IPS-20b (cell line): ENCODE measurements around the gene COPA.
"Not testable (repeated sequence)": the region's sequence is repeated elsewhere in the genome, so short reads cannot be mapped to it uniquely, and the experiment has no call there.

ENCODE experiments used
- H3K27ac ChIP-seq: one replicate; pipeline ENCODE4 v1.5.1; 2013; ENCODE audit warnings: low read length
- H3K27me3 ChIP-seq: 2 replicates; pipeline ENCODE4 v1.6.1; 2013; ENCODE audit warnings: mild to moderate bottlenecking, low read length, inconsistent platforms; ENCODE audit not compliant: insufficient read depth
- H3K36me3 ChIP-seq: 2 replicates; pipeline ENCODE4 v1.6.1; 2013; ENCODE audit warnings: low read depth, mild to moderate bottlenecking, inconsistent platforms, low read length, moderate library complexity; ENCODE audit not compliant: insufficient read depth
- H3K4me1 ChIP-seq: 2 replicates; pipeline ENCODE4 v1.6.1; 2013; ENCODE audit warnings: mild to moderate bottlenecking, control low read depth, inconsistent platforms, low read length, moderate library complexity; ENCODE audit not compliant: insufficient read depth
- H3K4me3 ChIP-seq: 2 replicates; pipeline ENCODE4 v1.5.1; 2013; ENCODE audit warnings: mild to moderate bottlenecking, low read length, inconsistent platforms
- H3K9ac ChIP-seq: 2 replicates; pipeline ENCODE4 v1.6.1; 2013; ENCODE audit warnings: low read depth, mild to moderate bottlenecking, inconsistent platforms, low read length, moderate library complexity
- H3K9me3 ChIP-seq: 2 replicates; pipeline ENCODE4 v1.6.1; 2013; ENCODE audit warnings: mild to moderate bottlenecking, low read depth, low read length, inconsistent platforms; ENCODE audit not compliant: insufficient read depth

COPA gene

DNA sequence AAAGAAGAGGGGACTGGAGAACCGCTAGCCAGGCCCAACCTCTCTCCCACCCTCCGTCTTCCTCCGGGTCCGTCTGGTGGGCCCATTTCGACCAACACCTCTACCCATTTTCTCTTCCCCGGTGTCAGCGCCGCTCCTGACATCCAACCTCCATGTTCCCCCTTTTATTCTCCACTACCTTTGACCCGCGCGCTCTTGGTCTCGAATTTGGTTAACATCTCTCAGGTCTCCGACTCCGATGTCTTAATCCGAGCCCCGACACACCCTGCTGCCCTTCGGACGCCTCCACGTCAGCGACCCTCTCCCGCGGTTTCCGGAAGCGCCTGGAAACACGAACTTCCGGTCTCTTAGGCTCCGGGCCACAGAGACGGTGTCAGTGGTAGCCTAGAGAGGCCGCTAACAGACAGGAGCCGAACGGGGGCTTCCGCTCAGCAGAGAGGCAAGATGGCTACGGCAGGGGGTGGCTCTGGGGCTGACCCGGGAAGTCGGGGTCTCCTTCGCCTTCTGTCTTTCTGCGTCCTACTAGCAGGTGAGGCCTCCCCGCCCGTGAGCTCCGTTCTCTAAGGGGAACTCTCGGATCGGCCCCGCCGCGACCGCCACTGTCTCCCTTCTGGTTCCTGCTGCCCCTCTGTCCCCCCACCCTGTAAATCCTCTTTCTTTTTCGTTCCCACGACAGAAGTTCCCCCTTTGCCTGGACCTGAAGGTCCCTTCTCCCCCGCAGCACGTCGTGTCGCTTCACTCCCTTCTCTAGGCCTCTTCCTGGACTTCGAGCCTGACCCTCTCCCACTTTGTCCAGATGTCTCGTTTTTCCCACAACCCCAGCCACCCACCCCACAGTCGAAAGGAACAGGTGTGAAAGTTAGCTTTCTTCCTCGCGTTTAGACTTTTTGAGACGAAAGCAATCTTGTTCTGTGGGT, at the start of gene COPA, which contains the start of gene NCSTN:
Gene COPA, minus strand, starts transcription at position 298 of the 917 bp plus-strand sequence. Its CDS starts 80 bp downstream, at position 218.
Gene NCSTN, plus strand, starts transcription at position 431 of the 917 bp plus-strand sequence. Its CDS starts 14 bp downstream, at position 445.
- peaks cover 55% of the 10 kb centered on the region for H3K36me3 ChIP-seq
- peaks cover 22% of the 10 kb centered on the region for H3K4me1 ChIP-seq

GRCh38 chr1:160388406-160388805, 45.4 kb upstream of the COPA start:
- not testable (repeated sequence) for H3K9me3 ChIP-seq, H3K36me3 ChIP-seq, H3K9ac ChIP-seq

More for the DNA sequence above, at the start of gene COPA, which contains the start of gene NCSTN:
- Histone ChIP-seq H3K27me3 (no peaks in the 10 kb centered on the region), H3K9me3 (no peaks in the 10 kb centered on the region), H3K4me3 (peak within 1 kb of the TSS; percentile 83), H3K27ac (peak within 1 kb of the TSS; percentile 77), H3K9ac (peak within 1 kb of the TSS; percentile 94)

GRCh38 chr1:160384812-160385211, 41.8 kb upstream of the COPA start:
- not testable (repeated sequence) for H3K9ac ChIP-seq, H3K4me1 ChIP-seq, H3K27me3 ChIP-seq, H3K27ac ChIP-seq, H3K9me3 ChIP-seq, H3K4me3 ChIP-seq, H3K36me3 ChIP-seq

More at GRCh38 chr1:160388406-160388805, 45.4 kb upstream of the COPA start:
- H3K27me3 ChIP-seq, H3K4me1 ChIP-seq, H3K4me3 ChIP-seq, H3K27ac ChIP-seq: not testable (repeated sequence)

DNA sequence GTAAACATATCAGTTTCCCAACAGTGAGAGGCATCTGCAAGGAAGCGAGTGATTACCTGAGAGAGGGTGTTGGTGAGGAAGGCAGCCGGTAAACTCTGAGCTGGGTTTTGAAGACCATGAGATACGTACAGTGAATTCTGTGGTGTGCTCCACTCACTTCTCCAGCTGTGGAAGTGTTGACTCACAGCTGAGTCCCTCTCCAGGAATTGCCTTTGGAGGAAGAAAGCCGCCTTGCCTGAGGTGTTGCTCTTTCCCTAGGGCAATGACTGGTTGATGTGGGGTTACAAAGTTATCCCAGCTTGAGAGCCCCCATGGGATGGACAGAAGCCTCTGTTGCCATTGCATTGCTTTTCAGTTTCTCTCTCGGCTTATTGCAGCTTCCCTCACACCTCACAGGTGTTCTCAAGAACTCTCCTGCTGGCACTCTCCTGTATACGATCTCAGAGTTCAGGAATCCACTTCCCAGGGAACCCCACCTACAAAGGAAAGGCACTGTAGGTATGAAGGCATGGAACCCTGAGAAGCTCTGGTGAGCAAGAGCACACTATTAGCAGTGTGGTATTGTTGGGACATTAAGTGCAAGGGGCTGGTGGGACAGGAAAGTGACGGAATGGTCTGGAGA, 34.6 kb upstream of the COPA start:
- H3K27me3 ChIP-seq: no peaks in the 10 kb centered on the region
- H3K9ac ChIP-seq: no peak overlapping the region
- H3K4me3 ChIP-seq: no peak overlapping the region
- no peaks in the 10 kb centered on the region for H3K9me3 ChIP-seq
- no peaks in the 10 kb centered on the region for H3K36me3 ChIP-seq
- H3K27ac ChIP-seq: no peak overlapping the region
- peaks cover 33% of the 10 kb centered on the region for H3K4me1 ChIP-seq

GRCh38 chr1:160376525-160377131, 33.6 kb upstream of the COPA start:
- Histone ChIP-seq H3K27me3 (no peaks in the 10 kb centered on the region), H3K36me3 (no peaks in the 10 kb centered on the region), H3K9me3 (no peaks in the 10 kb centered on the region), H3K4me3 (peak overlapping the region; percentile 37; the same call in 1 of the 2 replicates), H3K27ac (no peak overlapping the region), H3K9ac (peak overlapping the region; percentile 62; the same call in 1 of the 2 replicates), H3K4me1 (peaks cover 33% of the 10 kb centered on the region)

- Histone ChIP-seq H3K4me3 (peak overlapping the region; percentile 37; the same call in 1 of the 2 replicates), H3K27ac (no peak overlapping the region), H3K27me3 (no peaks in the 10 kb centered on the region), H3K9ac (peak overlapping the region; percentile 62), H3K9me3 (no peaks in the 10 kb centered on the region), H3K4me1 (peaks cover 33% of the 10 kb centered on the region), H3K36me3 (no peaks in the 10 kb centered on the region)
Measured at GRCh38 chr1:160375788-160376524, 32.9 kb upstream of the COPA start.

DNA sequence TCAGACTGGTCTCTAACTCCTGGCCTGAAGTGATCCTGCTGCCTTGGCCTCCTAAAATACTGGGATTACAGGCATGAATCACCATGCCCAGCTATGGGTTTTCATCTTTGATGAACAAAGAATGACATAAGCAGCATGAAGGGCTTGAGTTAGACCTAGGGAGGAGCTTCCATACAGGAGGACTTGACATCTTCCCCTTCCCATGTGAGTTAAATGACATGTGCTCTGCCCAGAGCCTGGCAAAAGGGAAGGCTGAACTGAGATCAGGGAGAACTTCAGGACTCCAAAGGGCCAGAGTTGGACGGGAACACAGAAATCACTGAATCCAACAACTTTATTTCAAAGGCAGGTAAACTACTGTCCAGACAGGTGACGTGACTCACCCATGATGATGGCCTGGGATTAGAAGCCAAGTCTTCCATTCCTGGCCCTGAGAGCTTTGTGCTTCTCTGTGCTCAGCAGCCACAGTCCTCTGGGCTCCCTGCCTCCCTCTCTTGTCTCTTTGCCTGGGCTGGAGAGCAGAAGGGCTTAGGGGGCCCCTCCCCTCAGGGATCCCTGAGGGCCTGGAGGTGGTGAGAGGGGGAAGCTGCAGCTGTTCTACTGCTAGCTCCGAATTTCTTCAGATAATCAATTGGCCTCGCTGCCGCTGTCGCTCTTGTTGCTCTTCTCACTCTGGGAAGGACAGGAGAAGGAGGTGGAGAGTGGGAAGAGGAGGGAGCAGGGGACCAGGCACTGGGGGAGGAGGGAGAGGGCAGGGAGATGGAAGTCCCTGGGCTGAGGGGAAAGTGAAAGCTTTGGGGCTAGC, 31.5 kb upstream of the COPA start:
- Histone ChIP-seq H3K27ac (no peak overlapping the region), H3K4me1 (peaks cover 33% of the 10 kb centered on the region), H3K36me3 (no peaks in the 10 kb centered on the region), H3K4me3 (peak overlapping the region; percentile 37; the same call in 1 of the 2 replicates), H3K9me3 (no peaks in the 10 kb centered on the region), H3K9ac (peak overlapping the region; percentile 62), H3K27me3 (no peaks in the 10 kb centered on the region)

GRCh38 chr1:160373696-160374095, 30.6 kb upstream of the COPA start:
- H3K9me3 ChIP-seq: no peaks in the 10 kb centered on the region
- no peaks in the 10 kb centered on the region for H3K27me3 ChIP-seq
- H3K4me1 ChIP-seq: peaks cover 33% of the 10 kb centered on the region
- H3K4me3 ChIP-seq: no peak overlapping the region
- H3K36me3 ChIP-seq: no peaks in the 10 kb centered on the region
- H3K9ac ChIP-seq: no peak overlapping the region
- no peak overlapping the region for H3K27ac ChIP-seq

DNA sequence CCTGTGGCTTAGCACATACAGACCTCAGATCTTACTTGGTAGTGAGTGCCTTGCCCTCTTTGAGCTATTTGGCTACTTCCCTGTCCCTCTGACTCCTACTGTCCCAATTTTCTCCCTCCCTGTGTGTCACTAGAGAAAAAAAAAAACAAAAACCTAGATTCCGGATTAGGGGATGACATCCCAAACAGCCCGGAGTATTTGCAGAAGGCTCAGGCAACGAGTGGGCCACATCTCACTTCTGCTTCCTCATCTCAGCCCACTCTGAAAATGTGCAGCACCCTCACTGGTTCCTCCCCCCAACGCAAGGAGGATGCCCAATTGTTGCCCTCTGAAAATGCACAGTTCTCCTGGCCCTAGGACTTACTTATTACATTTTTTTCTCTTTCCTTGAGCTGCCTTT, 28.7 kb upstream of the COPA start:
- H3K27me3 ChIP-seq: no peaks in the 10 kb centered on the region
- no peak overlapping the region for H3K27ac ChIP-seq
- no peak overlapping the region for H3K4me3 ChIP-seq
- H3K9me3 ChIP-seq: no peaks in the 10 kb centered on the region
- H3K4me1 ChIP-seq: peaks cover 25% of the 10 kb centered on the region
- H3K9ac ChIP-seq: no peak overlapping the region
- H3K36me3 ChIP-seq: no peaks in the 10 kb centered on the region

- peaks cover 25% of the 10 kb centered on the region for H3K4me1 ChIP-seq
- no peaks in the 10 kb centered on the region for H3K27me3 ChIP-seq
- no peak overlapping the region for H3K4me3 ChIP-seq
- no peak overlapping the region for H3K9ac ChIP-seq
- no peak overlapping the region for H3K27ac ChIP-seq
- no peaks in the 10 kb centered on the region for H3K9me3 ChIP-seq
- H3K36me3 ChIP-seq: no peaks in the 10 kb centered on the region
Measured at GRCh38 chr1:160371346-160371631, 28.2 kb upstream of the COPA start.
